ENCODE measurements around the gene TNFAIP8.

DNA sequence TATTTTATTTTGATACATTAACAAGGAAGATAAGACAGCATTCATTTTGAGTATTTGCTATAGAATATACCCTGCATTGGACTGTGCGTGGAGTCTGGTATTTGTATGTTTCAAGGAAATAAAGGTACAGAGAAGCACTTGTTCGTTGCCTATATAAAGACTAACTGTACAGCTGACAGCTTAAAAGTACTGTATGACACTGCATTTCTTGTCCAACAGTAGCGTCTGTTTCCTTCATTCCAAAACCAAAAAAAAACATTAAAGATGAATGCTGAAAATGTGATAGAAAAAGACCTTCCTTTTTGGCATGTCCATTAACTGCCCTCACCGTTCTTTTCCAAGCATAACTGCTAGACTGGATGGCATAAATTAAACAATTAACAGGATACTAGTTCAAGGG, 15.3 kb downstream of the TNFAIP8 start:
- TF ChIP-seq EZH2phosphoT487 (IDR thresholded peaks at IDR 0.05): no peak
- TF ChIP-seq, protein P1, sequence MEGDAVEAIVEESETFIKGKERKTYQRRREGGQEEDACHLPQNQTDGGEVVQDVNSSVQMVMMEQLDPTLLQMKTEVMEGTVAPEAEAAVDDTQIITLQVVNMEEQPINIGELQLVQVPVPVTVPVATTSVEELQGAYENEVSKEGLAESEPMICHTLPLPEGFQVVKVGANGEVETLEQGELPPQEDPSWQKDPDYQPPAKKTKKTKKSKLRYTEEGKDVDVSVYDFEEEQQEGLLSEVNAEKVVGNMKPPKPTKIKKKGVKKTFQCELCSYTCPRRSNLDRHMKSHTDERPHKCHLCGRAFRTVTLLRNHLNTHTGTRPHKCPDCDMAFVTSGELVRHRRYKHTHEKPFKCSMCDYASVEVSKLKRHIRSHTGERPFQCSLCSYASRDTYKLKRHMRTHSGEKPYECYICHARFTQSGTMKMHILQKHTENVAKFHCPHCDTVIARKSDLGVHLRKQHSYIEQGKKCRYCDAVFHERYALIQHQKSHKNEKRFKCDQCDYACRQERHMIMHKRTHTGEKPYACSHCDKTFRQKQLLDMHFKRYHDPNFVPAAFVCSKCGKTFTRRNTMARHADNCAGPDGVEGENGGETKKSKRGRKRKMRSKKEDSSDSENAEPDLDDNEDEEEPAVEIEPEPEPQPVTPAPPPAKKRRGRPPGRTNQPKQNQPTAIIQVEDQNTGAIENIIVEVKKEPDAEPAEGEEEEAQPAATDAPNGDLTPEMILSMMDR (IDR thresholded peaks at IDR 0.05): no peak

All from neural progenitor cell (in vitro differentiated cells).